Left cardiac atrium (tissue), 4 donors: Measurements from ENCODE around the gene CST1. TPM values are rescaled to one million over a fixed set of nuclear protein-coding genes. Genes with fewer than 3 reads are reported as not detected.
A peak's percentile ranks its signal among the peaks of the same experiment; 100 is the strongest.
"Not testable (repeated sequence)": the region's sequence is repeated elsewhere in the genome, so short reads cannot be mapped to it uniquely, and the experiment has no call there.

ENCODE experiments used
- ATAC-seq, 2 donors: fragments of 200-7000 bp; cut with Tn5 transposase; one replicate each; pipeline ENCODE4 v1.9.1; 2020; ENCODE audit warnings: mild to moderate bottlenecking in 2 of 2, moderate library complexity in 2 of 2
- DNase-seq: peaks from one replicate; pipeline ENCODE4 v3.0.0-alpha.2; 2020
- intact Hi-C, 2 donors: fragments of 100-400 bp; cut with DNase I; formaldehyde crosslinking; loops; one replicate each; pipeline versions ENCODE4 v1.14.1 to v1.15.1; 2022 to 2023
- total RNA-seq, 2 donors: library from RNA; stranded (reverse); fragmentation: NEBNext Ultra II Directional; extraction: Animal tissue kit (Norgen Biotek cat#: 25700); gene quantifications; one replicate each; pipeline ENCODE4 v1.2.1, GENCODE V29; 2021
- donor health status: DM: no; HTN: yes; CAD: no.
- donor health status: DM: no; HTN: yes; CAD: no; lungs with severe emphysema.
- donor health status: DM: yes; HTN: yes; CAD: no.
- donor health status: Dilated cardiomyopathy.

Gene CST1
- total RNA-seq, 2 donors from 2014 or later = not detected

DNA sequence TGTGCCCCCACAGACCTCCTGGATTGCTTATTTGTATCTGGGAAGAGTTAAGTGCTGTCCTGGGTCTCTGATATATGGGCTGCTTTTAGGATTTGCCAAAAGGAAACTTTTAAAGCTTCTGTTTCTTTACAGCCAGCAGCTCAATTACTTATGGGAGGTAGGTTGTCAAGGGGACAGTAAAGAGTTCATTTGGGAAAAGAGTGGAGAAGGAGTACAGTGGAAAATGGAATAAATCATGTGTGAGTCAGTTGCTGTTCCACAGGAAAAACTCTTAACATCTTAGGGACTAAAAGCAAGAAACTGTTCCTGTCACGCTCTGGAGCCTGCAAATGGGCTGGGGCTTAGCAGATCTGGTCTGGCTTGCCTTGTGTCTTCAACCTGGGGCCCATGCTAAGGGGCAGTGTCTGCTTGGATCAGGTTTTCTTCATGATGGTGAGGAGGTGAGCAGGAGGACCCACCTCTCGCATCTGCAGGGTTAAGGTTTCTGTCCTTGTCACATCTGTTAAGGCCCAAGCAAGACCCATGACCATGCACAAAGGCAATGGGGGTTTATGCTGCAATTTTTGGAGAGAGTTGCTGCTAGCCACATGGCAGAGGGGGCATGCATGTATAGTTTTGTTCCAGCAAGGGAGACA, 8.7 kb upstream of the CST1 start:
- intact Hi-C loops = no loop called here
- no peak for DNase-seq
- no peak for ATAC-seq

DNA sequence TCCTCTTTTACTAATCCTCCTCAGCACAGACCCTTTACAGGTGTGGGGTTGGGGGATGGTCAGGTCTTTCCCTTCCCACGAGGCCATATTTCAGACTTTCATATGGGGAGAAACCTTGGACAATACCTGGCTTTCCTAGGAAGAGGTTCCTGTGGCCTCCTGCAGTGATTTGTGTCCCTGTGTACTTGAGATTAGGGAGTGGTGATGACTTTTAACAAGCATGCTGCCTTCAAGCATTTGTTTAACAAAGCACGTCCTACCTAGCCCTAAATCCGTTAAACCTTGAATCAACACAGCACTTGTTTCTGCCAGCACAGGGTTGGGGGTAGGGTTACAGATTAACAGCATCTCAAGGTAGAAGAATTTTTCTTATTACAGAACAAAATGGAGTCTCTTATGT, 6.1 kb upstream of the CST1 start:
- ATAC-seq, DNase-seq, intact Hi-C loops: not testable (repeated sequence)

DNA sequence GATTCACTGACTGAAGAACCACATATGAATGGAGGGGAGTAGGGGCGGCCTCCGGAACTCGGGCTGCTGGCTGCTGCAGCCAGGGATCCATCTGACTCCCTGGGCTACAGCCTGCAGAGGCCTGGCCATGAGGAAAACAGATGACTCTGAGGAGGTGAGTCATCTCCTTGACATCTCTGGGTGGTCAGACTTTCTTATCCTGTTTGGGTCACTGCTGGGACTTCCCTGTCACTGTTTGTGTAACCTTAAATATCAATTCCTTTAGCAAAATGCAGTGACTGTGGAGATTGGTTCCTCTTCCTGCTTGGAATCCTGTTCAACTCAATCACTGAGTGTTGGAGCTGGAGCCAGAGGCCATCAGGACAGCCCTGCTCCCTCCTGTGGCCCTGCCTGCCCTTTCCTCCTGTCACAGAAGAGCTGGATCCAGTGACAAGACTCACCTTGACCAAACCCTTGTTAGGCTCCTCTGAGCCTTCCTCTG, 4.4 kb upstream of the CST1 start:
- ATAC-seq = peak in 1 of 2 donors; percentile 89
- DNase-seq = not testable (repeated sequence)

DNA sequence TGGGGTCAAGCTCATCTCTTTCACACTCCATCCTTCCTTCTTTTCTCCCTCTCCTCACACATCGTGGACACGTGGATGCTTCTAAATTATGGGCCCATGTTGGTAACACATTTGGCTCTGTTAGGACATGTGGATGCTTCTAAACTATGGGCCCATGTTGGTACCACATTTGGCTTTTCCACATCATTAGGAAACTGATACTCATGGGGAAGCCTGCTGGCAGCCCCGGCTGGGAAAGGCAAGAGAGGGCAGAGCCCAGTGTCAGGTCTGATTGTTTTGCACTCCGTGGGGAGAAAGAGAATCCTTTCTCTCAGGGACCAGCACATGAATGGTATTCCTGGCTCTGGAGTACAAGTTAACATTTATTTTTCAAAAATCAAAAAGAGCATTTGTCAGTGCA, 4.0 kb upstream of the CST1 start:
- DNase-seq = no peak
- intact Hi-C loops = no loop called here
- no peak for ATAC-seq

More for the DNA sequence above, 4.4 kb upstream of the CST1 start:
- intact Hi-C loops = not testable (repeated sequence)

DNA sequence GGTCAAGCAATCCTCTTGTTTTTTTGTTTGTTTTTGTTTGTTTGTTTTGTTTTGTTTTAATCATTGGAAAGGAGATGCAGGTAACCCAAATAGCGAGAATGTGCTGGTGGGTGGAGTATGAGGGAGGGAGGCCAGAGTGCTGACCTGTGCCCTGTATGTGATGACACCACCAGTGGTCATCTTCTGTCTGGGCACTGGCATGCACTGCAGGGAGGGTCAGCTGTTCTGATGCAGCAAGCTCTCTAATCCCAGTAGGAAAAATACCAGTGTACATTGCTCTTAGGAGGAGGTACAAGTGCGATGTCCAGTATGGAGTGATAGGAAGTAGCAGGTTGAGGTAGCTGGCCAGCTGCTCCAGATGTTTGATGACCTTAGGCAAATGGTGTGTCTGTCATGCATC, 2.9 kb upstream of the CST1 start:
- intact Hi-C loops = no loop called here
- ATAC-seq = no peak
- no peak for DNase-seq

DNA sequence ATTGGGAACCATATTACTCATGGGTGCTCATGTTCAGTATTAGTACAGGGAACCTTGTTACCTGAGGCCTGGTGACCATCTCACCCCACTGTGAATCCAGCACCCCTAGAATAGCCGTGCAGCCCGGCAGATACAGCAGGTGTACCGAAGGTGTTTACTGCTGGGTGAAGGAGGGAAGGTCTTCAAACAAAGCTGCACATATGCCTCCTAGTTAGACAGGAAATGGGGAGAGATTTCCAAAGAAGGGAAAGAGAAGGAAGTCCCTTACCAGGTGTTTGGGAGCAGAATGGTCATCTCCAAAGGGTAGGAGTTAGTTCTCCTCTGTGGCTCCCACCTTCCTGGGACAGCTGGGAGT, 2.4 kb upstream of the CST1 start:
- no peak for ATAC-seq
- no peak for DNase-seq
- intact Hi-C loops = no loop called here

DNA sequence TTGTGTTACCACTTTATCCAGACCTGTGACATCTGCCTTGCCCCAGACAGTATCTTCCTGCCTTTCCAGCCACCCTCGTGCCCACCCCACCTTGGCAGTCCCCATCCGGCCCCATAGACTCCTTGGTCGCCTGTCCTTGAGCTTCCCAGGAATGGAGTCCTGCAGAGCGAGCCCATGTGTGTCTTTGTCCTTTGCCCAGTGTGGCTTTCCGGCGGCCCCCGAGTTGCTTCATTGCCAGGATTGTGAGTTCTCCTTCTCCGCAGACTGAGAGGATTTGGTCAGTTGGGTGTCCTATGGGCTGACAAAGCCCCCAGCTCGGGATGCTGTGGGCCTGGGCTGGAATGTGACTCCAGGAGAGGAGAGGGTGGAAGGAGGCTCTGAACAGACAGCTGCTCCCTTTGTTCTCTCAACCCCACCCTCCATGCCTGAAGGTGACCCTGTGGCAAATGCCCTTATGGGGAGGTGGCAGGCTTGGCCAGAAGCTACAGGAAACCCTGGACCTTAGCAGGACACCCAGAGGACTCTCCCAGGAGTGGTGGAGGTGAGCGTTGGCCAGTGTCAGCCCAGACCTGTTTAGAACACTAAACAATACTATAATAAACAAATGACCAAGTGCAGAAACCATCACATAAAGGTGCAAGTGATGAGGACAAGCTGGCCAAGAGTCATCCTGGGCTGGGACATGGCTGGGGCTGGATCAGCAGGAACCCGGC, 1.9 kb upstream of the CST1 start:
- ATAC-seq = no peak
- no peak for DNase-seq
- intact Hi-C loops = no loop called here

DNA sequence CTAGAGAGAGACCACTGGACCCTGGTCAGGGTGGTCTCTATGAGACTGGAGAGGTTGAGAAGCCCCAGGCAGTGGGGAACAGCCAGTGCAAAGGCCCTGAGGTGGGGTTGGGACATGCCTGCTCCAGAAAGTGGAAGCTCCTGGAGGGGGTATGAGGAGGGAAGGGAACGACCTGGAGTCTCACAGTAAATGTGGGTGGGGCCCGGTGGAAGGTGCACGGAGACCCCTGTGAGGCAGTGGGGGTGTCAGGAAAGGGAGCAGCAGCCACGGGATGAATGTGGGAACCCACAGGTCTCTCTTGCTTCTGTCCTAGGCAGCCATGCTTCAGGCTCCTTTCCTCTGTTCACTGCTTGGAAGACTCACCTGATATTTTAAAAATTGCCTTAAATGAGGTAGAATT, 1.3 kb upstream of the CST1 start:
- intact Hi-C loops = no loop called here
- ATAC-seq (no peak), DNase-seq (no peak)

DNA sequence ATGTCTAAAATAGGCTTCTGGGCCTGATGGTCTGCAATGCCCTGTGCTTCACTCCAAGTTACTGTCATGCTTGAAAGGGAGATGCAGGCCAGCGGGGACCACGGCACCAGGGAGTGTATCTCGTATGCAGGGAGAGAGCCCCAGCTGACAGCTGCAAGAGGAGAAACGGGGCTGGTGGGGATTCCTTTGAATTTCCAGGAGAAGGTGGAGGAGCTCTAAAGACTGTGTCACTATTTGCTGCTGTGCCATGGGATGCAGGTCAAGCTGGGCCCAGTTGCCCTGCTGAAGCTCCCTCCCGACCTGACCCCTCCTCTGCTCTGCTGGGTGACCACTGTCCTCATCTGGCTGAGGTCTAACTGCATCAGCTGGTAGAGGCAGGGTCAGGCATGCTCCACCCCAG, 989 bp downstream of the CST1 start:
- ATAC-seq (no peak), DNase-seq (no peak)
- intact Hi-C loops = no loop called here

DNA sequence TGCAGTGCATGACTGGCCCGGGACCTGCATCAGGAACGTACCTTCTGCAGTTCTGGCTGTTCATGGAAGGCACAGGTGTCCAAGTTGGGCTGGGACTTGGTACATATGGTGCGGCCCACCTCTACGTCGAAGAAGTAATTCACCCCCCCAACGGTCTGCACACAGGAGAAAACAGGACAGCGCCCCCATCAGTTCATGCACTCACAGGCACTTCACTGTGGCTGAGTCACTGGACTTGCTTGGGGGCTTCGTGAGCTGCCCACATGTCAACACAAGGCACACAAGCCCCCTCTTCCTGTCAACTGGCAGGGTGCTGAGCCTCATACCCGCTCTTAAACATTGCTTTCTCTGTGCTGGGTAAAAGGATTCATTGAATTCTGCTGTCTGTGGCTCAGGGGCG, 1.8 kb downstream of the CST1 start:
- DNase-seq, intact Hi-C loops, ATAC-seq: not testable (repeated sequence)

DNA sequence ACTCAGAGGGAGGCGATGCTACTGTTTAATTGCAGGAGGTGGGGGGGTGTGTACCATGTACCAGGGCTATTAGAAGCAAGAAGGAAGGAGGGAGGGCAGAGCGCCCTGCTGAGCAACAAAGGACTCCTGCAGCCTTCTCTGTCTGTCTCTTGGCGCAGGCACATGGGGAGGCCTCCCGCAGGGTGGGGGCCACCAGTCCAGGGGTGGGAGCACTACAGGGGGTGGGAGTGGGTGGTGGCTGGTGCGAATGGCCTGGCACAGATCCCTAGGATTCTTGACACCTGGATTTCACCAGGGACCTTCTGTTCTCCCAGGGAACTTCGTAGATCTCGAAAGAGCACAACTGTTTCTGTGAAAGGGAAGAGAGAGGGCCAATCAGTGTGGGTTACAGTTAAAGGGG, 3.2 kb downstream of the CST1 start:
- DNase-seq, intact Hi-C loops, ATAC-seq: not testable (repeated sequence)

DNA sequence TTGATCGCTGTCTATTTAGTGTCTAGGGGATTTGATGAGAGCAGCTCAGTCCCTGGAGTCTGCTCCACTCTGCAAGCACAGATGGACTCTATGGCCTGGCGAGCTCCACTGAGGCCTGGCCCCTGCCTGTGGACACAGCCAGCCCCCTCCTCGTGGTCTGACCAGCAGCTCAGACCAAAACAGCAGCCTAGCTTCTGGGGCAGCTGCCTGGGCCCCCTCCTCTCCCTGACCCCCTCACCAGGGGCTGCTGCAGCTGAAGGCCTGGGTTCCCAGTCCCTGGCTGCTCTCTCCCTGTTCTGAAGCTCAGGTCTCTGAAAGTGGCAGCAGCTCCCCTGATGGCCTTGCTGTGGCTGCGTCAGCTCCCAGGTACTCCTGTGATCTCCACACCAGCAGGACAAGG, 3.6 kb downstream of the CST1 start:
- intact Hi-C loops = not testable (repeated sequence)

DNA sequence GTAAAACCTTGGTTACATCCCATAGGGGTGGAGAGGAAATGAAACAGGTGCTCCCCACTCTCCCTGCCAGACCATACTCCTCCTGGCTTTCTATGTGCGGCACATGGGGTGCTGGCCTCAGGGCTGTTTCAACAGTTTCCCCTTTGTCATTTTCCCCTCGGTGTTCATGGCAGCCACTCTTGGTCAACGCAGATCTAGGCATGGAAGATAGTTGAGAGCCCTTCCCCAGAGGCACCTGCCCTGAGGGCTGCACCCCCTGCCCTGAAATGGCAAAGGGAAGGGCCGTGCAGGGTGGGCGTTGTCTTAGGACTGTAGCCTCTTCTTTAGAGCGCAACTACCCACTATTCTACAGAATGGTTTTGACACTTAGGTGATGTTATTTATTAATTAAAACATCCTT, 4.4 kb downstream of the CST1 start:
- ATAC-seq (no peak), DNase-seq (no peak)
- intact Hi-C loops = no loop called here

More for the DNA sequence above, 3.6 kb downstream of the CST1 start:
- DNase-seq, ATAC-seq: not testable (repeated sequence)

DNA sequence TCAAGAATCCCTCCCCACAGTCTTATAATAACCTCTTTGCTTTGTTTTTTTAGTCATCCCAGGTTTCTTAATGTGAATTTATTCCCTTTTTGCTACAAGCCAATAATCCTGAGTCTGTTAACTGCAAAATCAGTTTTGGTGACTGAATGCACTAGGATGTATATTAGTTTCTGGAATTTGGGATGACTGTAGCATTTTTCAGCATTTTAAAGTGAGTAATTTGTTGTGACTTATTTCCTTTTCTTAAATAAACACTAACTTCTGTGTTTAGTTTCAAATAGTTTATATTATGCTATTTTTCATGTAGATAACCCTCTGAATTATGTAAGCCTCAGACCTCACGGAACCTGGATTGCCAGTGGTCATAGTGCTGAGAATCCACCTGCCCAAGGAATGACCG, 5.5 kb downstream of the CST1 start:
- ATAC-seq (no peak), DNase-seq (no peak)
- intact Hi-C loops = no loop called here

DNA sequence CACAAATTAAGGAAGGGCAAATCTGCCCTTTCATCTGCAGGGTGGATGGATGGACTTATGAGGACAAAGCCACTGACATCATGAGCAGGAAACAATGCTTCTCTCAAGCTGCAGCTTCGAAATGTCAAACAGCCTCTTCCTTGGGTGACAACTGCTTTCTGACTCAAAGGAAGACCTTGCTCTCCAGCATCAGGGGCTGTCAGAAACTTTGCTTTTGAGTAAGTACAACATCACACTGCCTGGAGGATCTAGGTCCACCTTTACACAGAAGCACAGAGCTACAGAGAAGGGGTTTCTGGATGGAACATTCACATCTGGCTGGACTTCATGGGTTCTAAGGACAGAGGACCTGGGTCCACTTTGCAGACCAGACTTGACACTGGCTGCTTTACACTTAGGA, 5.9 kb downstream of the CST1 start:
- intact Hi-C loops = no loop called here
- DNase-seq (no peak), ATAC-seq (no peak)

DNA sequence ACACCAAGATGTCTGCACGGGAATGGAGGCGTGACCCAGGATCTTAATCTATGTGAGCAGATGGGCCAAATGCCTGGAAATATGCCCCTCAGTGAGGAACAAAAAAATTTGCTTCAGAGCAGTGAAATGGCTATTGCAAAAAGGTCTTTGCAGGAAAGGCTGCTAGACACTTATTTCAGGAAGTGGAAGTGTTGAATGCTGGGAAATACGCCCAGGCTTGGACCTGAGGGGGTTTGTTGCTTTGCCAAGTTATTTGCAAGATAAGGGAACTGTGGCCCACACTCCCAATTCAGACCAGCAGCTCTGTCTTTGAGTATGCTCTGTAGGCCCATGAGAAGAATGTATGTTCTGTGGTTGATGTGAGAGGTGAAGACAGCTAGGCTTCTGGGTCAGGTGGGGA, 15.3 kb downstream of the CST1 start:
- intact Hi-C loops, ATAC-seq, DNase-seq: not testable (repeated sequence)

DNA sequence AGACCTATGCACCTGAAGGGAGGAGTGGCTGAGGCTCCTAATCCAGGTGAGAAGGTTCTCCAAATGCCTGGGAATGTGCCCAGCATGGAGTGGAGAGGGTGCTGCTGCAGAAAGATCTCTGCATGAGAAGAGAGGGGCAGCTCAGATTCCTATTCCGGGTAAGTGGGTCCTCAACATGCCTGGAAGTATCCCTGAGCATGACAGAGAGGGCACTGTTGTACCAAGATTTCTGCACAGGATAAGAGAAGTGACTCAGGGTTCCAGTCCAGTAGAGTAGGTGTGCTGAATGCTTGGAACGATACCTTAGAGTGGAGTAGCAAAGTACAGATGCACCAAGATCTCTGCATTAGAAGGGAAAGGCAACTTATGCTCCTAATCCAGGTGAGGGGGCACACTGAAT, 15.8 kb downstream of the CST1 start:
- intact Hi-C loops, DNase-seq, ATAC-seq: not testable (repeated sequence)

DNA sequence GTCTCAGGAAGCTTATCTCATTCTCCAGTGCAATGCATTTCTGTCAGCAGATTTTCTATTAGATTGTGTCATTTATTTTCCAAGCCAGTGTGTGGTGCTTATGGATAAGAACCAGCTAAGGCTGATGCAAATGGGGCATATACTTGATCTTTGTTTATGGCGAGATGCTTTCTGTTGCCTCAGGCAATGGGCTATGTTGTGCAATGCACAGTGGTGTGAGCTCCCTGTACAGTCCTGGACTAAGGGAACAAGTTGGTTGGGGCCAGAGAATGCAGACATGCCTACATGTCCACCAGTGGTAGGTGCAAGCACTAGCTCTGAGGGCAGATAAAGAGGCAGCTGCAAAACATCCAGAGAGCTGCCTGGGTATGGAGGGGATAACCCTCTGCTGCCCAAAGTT, 16.3 kb downstream of the CST1 start:
- ATAC-seq = not testable (repeated sequence)

DNA sequence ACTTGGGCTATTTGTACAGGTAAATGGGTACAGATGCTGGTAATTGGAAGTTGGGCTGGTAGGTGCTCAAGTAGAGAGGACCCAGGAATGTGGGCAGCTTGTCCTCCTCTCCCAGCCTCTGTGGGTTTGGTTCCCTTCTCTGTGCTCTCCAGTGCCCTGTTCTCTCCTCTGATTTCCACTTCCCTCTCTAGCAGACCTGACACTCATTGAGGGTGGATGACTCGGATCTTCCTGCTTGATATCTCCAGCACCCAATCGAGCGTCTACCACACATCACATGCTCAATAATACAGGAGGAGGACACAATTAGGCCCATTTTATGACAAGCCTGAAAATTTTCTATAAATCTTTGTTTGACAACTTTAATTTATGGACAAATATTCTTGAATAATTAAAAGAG, 23.7 kb downstream of the CST1 start:
- ATAC-seq = no peak
- intact Hi-C loops = no loop called here
- DNase-seq = no peak

More for the DNA sequence above, 16.3 kb downstream of the CST1 start:
- intact Hi-C loops, DNase-seq: not testable (repeated sequence)

DNA sequence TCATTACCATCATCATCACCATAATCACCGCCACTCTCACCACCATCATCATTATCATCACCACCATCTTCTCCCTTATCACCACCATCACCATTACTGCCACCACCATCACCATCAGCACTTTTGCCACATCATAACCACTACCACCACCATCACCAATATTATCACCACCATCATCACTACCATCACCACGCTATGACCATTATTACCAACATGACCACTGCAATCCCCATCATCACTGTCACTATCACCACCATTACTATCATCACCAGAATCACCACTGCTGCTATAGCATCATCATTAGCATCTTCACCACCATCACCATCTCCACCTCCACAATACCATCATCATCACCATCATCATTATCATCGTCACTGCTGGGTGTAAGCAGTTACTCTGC, 25.6 kb downstream of the CST1 start:
- DNase-seq = no peak
- intact Hi-C loops = no loop called here
- no peak for ATAC-seq
